Neural progenitor cell (in vitro differentiated cells): ENCODE data around the gene ZNF385C. TPM values are rescaled to one million over a fixed set of nuclear protein-coding genes. Genes with fewer than 3 reads are reported as not detected.
A peak's percentile ranks its signal among the peaks of the same experiment; 100 is the strongest.

Source experiments
- DNase-seq: peaks from one replicate; pipeline ENCODE4 v3.0.0-alpha.2; 2016; ENCODE audit warnings: low spot score
- H2AFZ ChIP-seq: fragments of 200-600 bp; sonication (generic); replicated peaks from 2 replicates; pipeline ENCODE4 v1.6.1; 2016; ENCODE audit warnings: antibody characterized with exemption
- H3F3A ChIP-seq: fragments of 200-600 bp; sonication (generic); 2 replicates; pipeline ENCODE4 v1.6.1; 2016; ENCODE audit warnings: antibody characterized with exemption, low read depth
- H3K27ac ChIP-seq: fragments of 200-600 bp; sonication (generic); 2 replicates; pipeline ENCODE4 v1.5.1; 2016; ENCODE audit warnings: mild to moderate bottlenecking
- H3K27me3 ChIP-seq: fragments of 200-600 bp; sonication (generic); 2 replicates; pipeline ENCODE4 v1.6.1; 2016; ENCODE audit warnings: mild to moderate bottlenecking, moderate library complexity
- H3K36me3 ChIP-seq: fragments of 200-600 bp; sonication (generic); 2 replicates; pipeline ENCODE4 v1.5.1; 2016
- H3K4me1 ChIP-seq: fragments of 200-600 bp; sonication (generic); 2 replicates; pipeline ENCODE4 v1.6.1; 2016; ENCODE audit warnings: mixed run types
- H3K4me2 ChIP-seq: fragments of 200-600 bp; sonication (generic); 2 replicates; pipeline ENCODE4 v1.6.1; 2016
- H3K4me3 ChIP-seq: fragments of 200-600 bp; sonication (generic); 2 replicates; pipeline ENCODE4 v1.5.1; 2016
- H3K79me2 ChIP-seq: fragments of 200-600 bp; sonication (generic); 2 replicates; pipeline ENCODE4 v1.6.1; 2016; ENCODE audit warnings: low read depth
- H3K9ac ChIP-seq: fragments of 200-600 bp; sonication (generic); 2 replicates; pipeline ENCODE4 v1.6.1; 2016
- H3K9me3 ChIP-seq: fragments of 200-600 bp; sonication (generic); 2 replicates; pipeline ENCODE4 v1.5.1; 2016; ENCODE audit warnings: low read depth
- H4K20me1 ChIP-seq: fragments of 200-600 bp; sonication (generic); 2 replicates; pipeline ENCODE4 v1.6.1; 2016; ENCODE audit warnings: low read depth
- H3K27ac Mint-ChIP-seq: 3 replicates; pipeline ENCODE4 v1.8.0; 2021; ENCODE audit warnings: mixed read lengths
- H3K27me3 Mint-ChIP-seq: 2 replicates; pipeline ENCODE4 v1.8.0; 2022; ENCODE audit warnings: low read depth, mild to moderate bottlenecking, inconsistent platforms, moderate library complexity, mixed read lengths; ENCODE audit not compliant: insufficient read depth
- H3K36me3 Mint-ChIP-seq: 3 replicates; pipeline ENCODE4 v1.8.0; 2021; ENCODE audit warnings: mixed read lengths
- H3K4me1 Mint-ChIP-seq: 3 replicates; pipeline ENCODE4 v1.8.0; 2021; ENCODE audit warnings: mixed read lengths
- H3K4me3 Mint-ChIP-seq: 3 replicates; pipeline ENCODE4 v1.8.0; 2021; ENCODE audit warnings: mild to moderate bottlenecking, moderate library complexity, mixed read lengths
- H3K9me3 Mint-ChIP-seq: 3 replicates; pipeline ENCODE4 v1.8.0; 2020; ENCODE audit warnings: mixed read lengths
- CTCF ChIP-seq: fragments of 200-600 bp; sonication (generic); IDR thresholded peaks from 2 replicates; pipeline ENCODE4 v1.5.1; 2017; ENCODE audit warnings: antibody characterized with exemption, mild to moderate bottlenecking
- EZH2 ChIP-seq: fragments of 200-600 bp; sonication (generic); IDR thresholded peaks from 2 replicates; pipeline ENCODE4 v1.6.1; 2017; ENCODE audit warnings: antibody characterized with exemption, mild to moderate bottlenecking, moderate library complexity
- EZH2phosphoT487 ChIP-seq: fragments of 200-600 bp; sonication (generic); IDR thresholded peaks from 2 replicates; pipeline ENCODE4 v1.6.1; 2017; ENCODE audit warnings: antibody characterized with exemption
- total RNA-seq: library from RNA; depleted of rRNA; stranded (reverse); fragments of >200 nt; gene quantifications from 2 replicates; pipeline ENCODE4 v1.2.3, GENCODE V29; 2015; ENCODE audit warnings: low replicate concordance

The ZNF385C gene
- total RNA-seq, 1 donor from 2014 or later = 5.0 TPM

- Histone ChIP-seq H3K4me3 (no peak overlapping the region), H3F3A (no peaks in the 10 kb centered on the region), H3K27me3 (no peaks in the 10 kb centered on the region), H3K9me3 (no peaks in the 10 kb centered on the region), H4K20me1 (no peaks in the 10 kb centered on the region), H3K4me2 (no peak overlapping the region), H3K4me1 (peaks cover 20% of the 10 kb centered on the region), H3K36me3 (no peaks in the 10 kb centered on the region), H3K27ac (no peak overlapping the region), H3K9ac (no peak overlapping the region), H2AFZ (no peak overlapping the region), H3K79me2 (no peaks in the 10 kb centered on the region)
- no peak for DNase-seq
- peaks cover 34% of the 10 kb centered on the region for H3K4me1 Mint-ChIP-seq
- H3K9me3 Mint-ChIP-seq = no peaks in the 10 kb centered on the region
- H3K4me3 Mint-ChIP-seq = no peak overlapping the region
- peaks cover 10% of the 10 kb centered on the region for H3K27me3 Mint-ChIP-seq
- H3K27ac Mint-ChIP-seq = peak overlapping the region; percentile 37
- TF ChIP-seq CTCF (no peak), EZH2 (no peak)
- no peaks in the 10 kb centered on the region for H3K36me3 Mint-ChIP-seq
Observed at GRCh38 chr17:42061646-42062487, 36.4 kb downstream of the ZNF385C start.

GRCh38 chr17:42060231-42060630 lies 38.0 kb downstream of the ZNF385C start:
- DNase-seq = no peak
- Histone ChIP-seq H3K4me2 (no peak overlapping the region), H4K20me1 (no peaks in the 10 kb centered on the region), H3K9ac (no peak overlapping the region), H3K27ac (no peak overlapping the region), H3K79me2 (no peaks in the 10 kb centered on the region), H3K4me1 (peaks cover 29% of the 10 kb centered on the region), H3K36me3 (no peaks in the 10 kb centered on the region), H3K4me3 (no peak overlapping the region), H3F3A (peaks cover 12% of the 10 kb centered on the region), H3K9me3 (no peaks in the 10 kb centered on the region), H3K27me3 (no peaks in the 10 kb centered on the region), H2AFZ (no peak overlapping the region)
- TF ChIP-seq CTCF (no peak), EZH2 (no peak), EZH2phosphoT487 (no peak)
- Mint-ChIP-seq H3K36me3 (no peaks in the 10 kb centered on the region), H3K9me3 (no peaks in the 10 kb centered on the region), H3K27ac (peak overlapping the region; percentile 1), H3K4me1 (peaks cover 50% of the 10 kb centered on the region), H3K27me3 (peaks cover 17% of the 10 kb centered on the region), H3K4me3 (no peak overlapping the region)

GRCh38 chr17:42059815-42060214 lies 38.5 kb downstream of the ZNF385C start:
- DNase-seq = peak; percentile 1
- no peaks in the 10 kb centered on the region for H4K20me1 ChIP-seq
- no peak overlapping the region for H2AFZ ChIP-seq
- H3K9ac ChIP-seq = no peak overlapping the region
- no peak for TF ChIP-seq EZH2
- no peak for TF ChIP-seq EZH2phosphoT487
- no peak for TF ChIP-seq CTCF
- no peak overlapping the region for H3K4me3 ChIP-seq
- no peaks in the 10 kb centered on the region for H3K36me3 ChIP-seq
- H3K27me3 ChIP-seq = no peaks in the 10 kb centered on the region
- no peak overlapping the region for H3K27ac ChIP-seq
- peaks cover 54% of the 10 kb centered on the region for H3K4me1 Mint-ChIP-seq
- no peaks in the 10 kb centered on the region for H3K9me3 Mint-ChIP-seq
- H3K4me2 ChIP-seq = no peak overlapping the region
- H3K4me1 ChIP-seq = peaks cover 33% of the 10 kb centered on the region
- H3K36me3 Mint-ChIP-seq = no peaks in the 10 kb centered on the region
- no peaks in the 10 kb centered on the region for H3K9me3 ChIP-seq
- no peak overlapping the region for H3K27ac Mint-ChIP-seq
- H3K4me3 Mint-ChIP-seq = no peak overlapping the region
- H3F3A ChIP-seq = peaks cover 16% of the 10 kb centered on the region
- peaks cover 15% of the 10 kb centered on the region for H3K27me3 Mint-ChIP-seq
- no peaks in the 10 kb centered on the region for H3K79me2 ChIP-seq
